Retinal pigment epithelial cell (primary cell): ENCODE data around the gene MRPS31.

Source experiments
- DNase-seq: peaks from one replicate; pipeline ENCODE4 v3.0.0-alpha.2; 2010; ENCODE audit warnings: low read depth
- H3K4me3 ChIP-seq: 2 replicates; pipeline ENCODE4 v1.5.1; 2011; ENCODE audit warnings: mild to moderate bottlenecking, low read length, control low read depth, moderate library complexity
- TF ChIP-seq, protein P1 (sequence below): conservative IDR thresholded peaks from 2 replicates; pipeline ENCODE4 v1.5.1; 2011; ENCODE audit warnings: low read depth, low read length, control low read depth, inconsistent platforms

The MRPS31 gene

DNA sequence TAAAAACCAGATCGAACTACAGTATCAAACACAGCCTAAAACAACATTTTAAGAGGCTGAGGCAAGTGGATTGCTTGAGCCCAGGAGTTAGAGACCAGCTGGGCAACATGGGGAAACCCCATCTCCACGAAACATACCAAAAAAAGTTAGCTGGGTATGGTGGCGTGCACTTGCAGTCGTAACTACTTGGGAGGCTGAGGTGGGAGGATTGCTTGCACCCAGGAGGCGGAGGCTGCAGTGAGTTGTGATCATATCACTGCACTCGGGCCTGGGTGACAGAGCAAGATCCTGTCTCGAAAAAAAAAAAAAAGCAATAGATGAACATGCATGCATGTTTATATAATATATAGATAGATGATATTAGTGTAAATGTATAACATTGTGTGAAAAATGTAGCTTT is 5.2 kb upstream of the MRPS31 start:
- no peak overlapping the region for H3K4me3 ChIP-seq
- TF ChIP-seq, protein P1, sequence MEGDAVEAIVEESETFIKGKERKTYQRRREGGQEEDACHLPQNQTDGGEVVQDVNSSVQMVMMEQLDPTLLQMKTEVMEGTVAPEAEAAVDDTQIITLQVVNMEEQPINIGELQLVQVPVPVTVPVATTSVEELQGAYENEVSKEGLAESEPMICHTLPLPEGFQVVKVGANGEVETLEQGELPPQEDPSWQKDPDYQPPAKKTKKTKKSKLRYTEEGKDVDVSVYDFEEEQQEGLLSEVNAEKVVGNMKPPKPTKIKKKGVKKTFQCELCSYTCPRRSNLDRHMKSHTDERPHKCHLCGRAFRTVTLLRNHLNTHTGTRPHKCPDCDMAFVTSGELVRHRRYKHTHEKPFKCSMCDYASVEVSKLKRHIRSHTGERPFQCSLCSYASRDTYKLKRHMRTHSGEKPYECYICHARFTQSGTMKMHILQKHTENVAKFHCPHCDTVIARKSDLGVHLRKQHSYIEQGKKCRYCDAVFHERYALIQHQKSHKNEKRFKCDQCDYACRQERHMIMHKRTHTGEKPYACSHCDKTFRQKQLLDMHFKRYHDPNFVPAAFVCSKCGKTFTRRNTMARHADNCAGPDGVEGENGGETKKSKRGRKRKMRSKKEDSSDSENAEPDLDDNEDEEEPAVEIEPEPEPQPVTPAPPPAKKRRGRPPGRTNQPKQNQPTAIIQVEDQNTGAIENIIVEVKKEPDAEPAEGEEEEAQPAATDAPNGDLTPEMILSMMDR, result no peak
- DNase-seq, result no peak

DNA sequence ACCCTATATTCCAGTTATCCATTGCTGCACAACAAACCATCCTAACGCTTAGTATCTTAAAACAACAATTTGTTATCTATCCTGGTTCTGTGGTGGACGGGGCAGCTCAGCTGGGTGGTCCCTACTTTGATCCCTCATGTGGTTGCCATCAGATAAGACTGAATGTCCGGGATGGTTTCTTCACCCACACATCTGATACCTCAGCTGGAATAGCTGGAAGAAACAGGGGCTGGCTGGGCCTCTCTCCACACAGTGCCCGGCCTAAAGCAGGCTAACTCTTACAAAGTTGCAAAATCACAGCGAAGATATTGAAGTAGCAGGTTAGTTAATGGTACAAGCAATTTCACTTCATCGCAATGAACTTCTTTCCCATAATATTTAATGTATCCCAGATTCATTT is 3.7 kb upstream of the MRPS31 start:
- no peak for DNase-seq
- TF ChIP-seq, protein P1, result no peak
- no peak overlapping the region for H3K4me3 ChIP-seq

DNA sequence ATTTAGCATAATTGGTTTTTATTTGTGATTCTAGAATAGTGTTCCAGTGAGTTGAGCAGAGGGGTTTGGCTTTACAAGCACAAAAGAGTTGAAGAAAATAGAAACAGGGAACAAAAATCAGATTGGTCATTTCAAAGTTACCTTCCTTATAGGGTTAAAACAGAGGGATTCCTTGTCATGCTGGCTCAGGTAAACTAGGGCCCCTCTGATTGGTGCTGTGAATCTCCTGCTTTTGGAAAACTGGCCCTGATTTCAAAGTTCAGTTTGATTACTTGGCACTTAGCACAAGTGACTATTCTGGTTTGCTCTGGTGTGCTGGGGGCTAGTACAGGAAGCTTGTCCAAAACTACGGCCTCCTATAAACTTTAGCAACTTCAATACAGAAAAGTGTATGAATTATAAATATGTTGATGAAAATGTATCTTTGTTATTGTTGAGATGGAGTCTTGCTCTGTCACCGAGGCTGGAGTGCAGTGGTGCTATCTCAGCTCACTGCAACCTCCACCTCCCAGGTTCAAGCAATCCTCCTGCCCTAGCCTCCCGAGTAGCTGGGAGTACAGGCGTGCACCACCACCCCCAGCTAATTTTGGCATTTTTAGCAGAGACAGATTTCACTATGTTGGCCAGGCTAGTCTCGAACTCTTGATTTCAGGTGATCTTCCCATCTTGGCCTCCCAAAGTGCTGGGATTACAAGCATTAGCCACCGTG is 1.9 kb upstream of the MRPS31 start:
- TF ChIP-seq, protein P1, result no peak
- no peak overlapping the region for H3K4me3 ChIP-seq
- no peak for DNase-seq

DNA sequence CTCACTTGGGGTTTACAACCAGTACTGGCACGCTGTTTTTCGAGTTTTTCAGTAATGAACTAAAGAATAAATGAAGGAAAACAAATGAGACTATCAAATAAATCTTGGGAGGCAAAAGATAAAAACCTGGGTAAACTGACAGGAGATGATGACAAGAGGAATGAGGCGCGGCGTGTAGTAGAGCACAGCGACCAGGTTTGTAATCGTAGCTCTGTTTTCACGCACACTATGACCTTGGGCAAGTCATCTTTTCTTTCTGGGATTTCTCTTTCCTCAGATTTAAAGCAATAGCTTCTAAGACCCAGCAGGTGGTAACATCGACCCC is 419 bp downstream of the MRPS31 start:
- TF ChIP-seq, protein P1, result no peak
- DNase-seq, result no peak
- peak overlapping the region; percentile 99 for H3K4me3 ChIP-seq

DNA sequence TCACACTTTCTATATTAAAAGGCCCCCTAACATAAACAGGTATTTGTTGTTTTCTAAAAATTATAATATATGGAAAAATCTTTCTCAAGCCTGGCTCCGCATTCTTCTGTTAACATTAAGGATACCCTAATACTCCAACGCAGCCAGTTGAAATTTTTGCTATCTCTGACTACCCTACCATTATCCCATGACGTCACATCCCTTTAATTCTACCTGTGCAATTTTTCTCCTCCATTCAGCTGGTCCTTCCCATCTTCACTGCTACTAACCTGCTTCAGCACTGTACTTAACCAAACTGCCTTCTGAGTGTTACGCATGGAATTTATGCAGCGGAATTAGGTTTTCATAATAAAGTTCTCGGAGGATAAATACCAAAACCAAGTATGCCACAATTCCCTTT is 1.0 kb downstream of the MRPS31 start:
- TF ChIP-seq, protein P1, result no peak
- H3K4me3 ChIP-seq, result peak overlapping the region; percentile 99
- no peak for DNase-seq

DNA sequence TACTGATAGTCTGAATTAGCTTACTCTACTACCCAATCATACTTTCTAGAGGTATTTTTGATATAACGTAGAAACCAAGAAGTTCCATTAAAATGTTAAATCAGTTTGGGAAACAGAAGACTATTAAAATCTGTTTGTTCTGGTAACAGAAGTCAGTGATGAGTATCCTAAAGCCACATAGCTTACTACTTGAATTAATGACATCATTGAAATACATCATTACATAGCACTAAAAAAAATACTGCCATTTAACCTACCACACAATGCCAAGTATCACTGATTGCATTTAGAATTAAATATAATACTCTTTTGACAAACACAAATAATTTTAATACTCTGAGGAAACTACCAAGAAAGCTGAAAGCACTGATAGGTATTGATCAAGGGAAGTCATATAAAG is 5.4 kb downstream of the MRPS31 start:
- no peak overlapping the region for H3K4me3 ChIP-seq
- TF ChIP-seq, protein P1, result no peak
- no peak for DNase-seq

DNA sequence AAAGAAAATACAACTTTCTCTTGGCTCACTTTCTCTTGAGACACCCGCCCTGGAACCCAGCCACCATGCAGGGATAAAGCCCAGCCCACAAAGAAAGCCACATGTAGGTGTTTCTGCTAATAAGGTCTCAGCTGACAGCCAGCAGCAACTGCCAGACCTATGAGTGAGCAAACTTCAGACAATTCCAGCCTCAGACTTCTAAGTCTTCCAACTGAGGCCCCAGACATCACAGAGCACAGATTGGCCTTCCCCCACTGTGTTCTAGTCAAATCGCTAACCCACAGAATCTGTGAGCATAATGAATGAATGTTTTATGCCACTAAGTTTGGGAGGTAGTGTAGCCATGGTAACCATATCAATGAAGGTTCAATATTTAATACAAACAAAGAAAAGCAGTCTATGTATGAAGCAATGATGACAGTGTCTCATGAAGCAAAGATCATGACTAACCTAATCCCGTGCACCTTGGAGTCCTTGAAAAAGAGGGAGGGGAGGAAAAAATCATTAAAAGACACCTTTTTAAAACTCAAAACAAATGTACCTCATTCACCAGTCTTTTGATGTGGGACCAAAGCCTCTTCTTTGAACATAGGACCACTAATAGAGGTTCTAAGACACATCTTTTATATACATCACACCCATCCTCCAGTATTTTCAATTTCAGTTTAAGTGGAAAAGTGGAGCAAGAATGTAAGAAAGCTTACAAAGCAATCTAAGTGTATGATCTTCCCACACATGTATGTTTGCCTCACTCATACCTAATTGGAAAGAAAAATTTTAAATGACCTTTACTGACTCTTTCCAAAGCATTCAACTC is 6.2 kb downstream of the MRPS31 start:
- peak; percentile 68 for DNase-seq
- TF ChIP-seq, protein P1, result no peak
- no peak overlapping the region for H3K4me3 ChIP-seq
